Measurements from ENCODE around the gene DNAJC24. TPM values are rescaled to one million over a fixed set of nuclear protein-coding genes. Genes with fewer than 3 reads are reported as not detected.

Gene DNAJC24
- total and polyA plus RNA-seq, 10 of the 15 experiments (the other 5 are each of a cell fraction or from before 2014, with no cell fraction given), result 10.0 to 25.4 (median 13.8) TPM

GRCh38 chr11:31480930-31481329 lies 111.3 kb downstream of the DNAJC24 start (continued):
- TF ChIP-seq BMI1 (IDR thresholded peaks at IDR 0.05; ENCODE audit: borderline replicate concordance) (no peak), NFYB (IDR thresholded peaks at IDR 0.05; ENCODE audit: insufficient read depth, low read depth, low read length) (no peak), IKZF1 (conservative IDR thresholded peaks at IDR 0.05) (no peak), PAX5 (IDR thresholded peaks at IDR 0.05; ENCODE audit: borderline replicate concordance, low read depth, low read length) (no peak), IKZF2 (IDR thresholded peaks at IDR 0.05) (no peak), SKIL (IDR thresholded peaks at IDR 0.05; ENCODE audit: low read depth, poor library complexity, severe bottlenecking) (no peak), MEF2B (IDR thresholded peaks at IDR 0.05; ENCODE audit: partially characterized antibody, poor library complexity, severe bottlenecking) (no peak)

Other genes with a start within 250 kb of the DNAJC24 start
- gene DCDC1, start 121 bp upstream of the DNAJC24 start, total RNA-seq (2014; rRNA removed), result not detected in 2 replicates
- not detected in 2 replicates for gene DCDC1, start 121 bp upstream of the DNAJC24 start, total RNA-seq (2014; rRNA removed; fragmentation: Illumina TruSeq; extraction: Trizol)
- gene DCDC1, start 121 bp upstream of the DNAJC24 start, total RNA-seq (2021), result not detected in 2 replicates
- gene DCDC1, start 121 bp upstream of the DNAJC24 start, polyA plus RNA-seq (2011; rRNA removed), result 0.01 TPM in 1 of 2 replicates, not detected in the other
- not detected in 2 replicates for gene DCDC1, start 121 bp upstream of the DNAJC24 start, polyA plus RNA-seq (2014; fragmentation: Illumina TruSeq; extraction: Trizol)
- not detected for gene DCDC1, start 121 bp upstream of the DNAJC24 start, polyA plus RNA-seq (2014; fragmentation: Nextera tagmentation; extraction: Ambion mirVana)
- gene DCDC1, start 121 bp upstream of the DNAJC24 start, polyA plus RNA-seq (2014; rRNA removed), result not detected in 2 replicates
- gene DCDC1, start 121 bp upstream of the DNAJC24 start, polyA plus RNA-seq (2016; fragmentation: Nextera tagmentation; extraction: Ambion mirVana), result not detected
- gene IMMP1L, start 139.8 kb downstream of the DNAJC24 start, total RNA-seq (2014; rRNA removed), result 31.3 and 45.4 TPM in 2 replicates
- gene IMMP1L, start 139.8 kb downstream of the DNAJC24 start, total RNA-seq (2014; rRNA removed; fragmentation: Illumina TruSeq; extraction: Trizol), result 51.6 and 67.7 TPM in 2 replicates
- 28.9 and 29.4 TPM in 2 replicates for gene IMMP1L, start 139.8 kb downstream of the DNAJC24 start, total RNA-seq (2021)
- gene IMMP1L, start 139.8 kb downstream of the DNAJC24 start, polyA plus RNA-seq (2011; rRNA removed), result 77.7 and 93.1 TPM in 2 replicates
- 36.2 and 43.3 TPM in 2 replicates for gene IMMP1L, start 139.8 kb downstream of the DNAJC24 start, polyA plus RNA-seq (2014; fragmentation: Illumina TruSeq; extraction: Trizol)
- gene IMMP1L, start 139.8 kb downstream of the DNAJC24 start, polyA plus RNA-seq (2014; fragmentation: Nextera tagmentation; extraction: Ambion mirVana), result 100 to 1,000 TPM; 124 to 145 TPM
- 55.5 and 104 TPM in 2 replicates for gene IMMP1L, start 139.8 kb downstream of the DNAJC24 start, polyA plus RNA-seq (2014; rRNA removed)
- 10 to 100 TPM; 93.8 to 96.2 TPM for gene IMMP1L, start 139.8 kb downstream of the DNAJC24 start, polyA plus RNA-seq (2016; fragmentation: Nextera tagmentation; extraction: Ambion mirVana)
- 28.5 and 31.6 TPM in 2 replicates for gene ELP4, start 139.9 kb downstream of the DNAJC24 start, total RNA-seq (2014; rRNA removed)
- gene ELP4, start 139.9 kb downstream of the DNAJC24 start, total RNA-seq (2014; rRNA removed; fragmentation: Illumina TruSeq; extraction: Trizol), result 25.5 and 28.9 TPM in 2 replicates
- 16.0 and 17.7 TPM in 2 replicates for gene ELP4, start 139.9 kb downstream of the DNAJC24 start, total RNA-seq (2021)
- 32.7 and 45.3 TPM in 2 replicates for gene ELP4, start 139.9 kb downstream of the DNAJC24 start, polyA plus RNA-seq (2011; rRNA removed)
- 23.8 and 35.9 TPM in 2 replicates for gene ELP4, start 139.9 kb downstream of the DNAJC24 start, polyA plus RNA-seq (2014; fragmentation: Illumina TruSeq; extraction: Trizol)
- gene ELP4, start 139.9 kb downstream of the DNAJC24 start, polyA plus RNA-seq (2014; fragmentation: Nextera tagmentation; extraction: Ambion mirVana), result 10 to 100 TPM; 19.5 to 36.1 TPM
- gene ELP4, start 139.9 kb downstream of the DNAJC24 start, polyA plus RNA-seq (2014; rRNA removed), result 16.8 and 18.2 TPM in 2 replicates
- gene ELP4, start 139.9 kb downstream of the DNAJC24 start, polyA plus RNA-seq (2016; fragmentation: Nextera tagmentation; extraction: Ambion mirVana), result 10 to 100 TPM; 32.6 to 34.4 TPM

Data from GM12878 (cell line).